ENCODE measurements around the gene G6PC1.

DNA sequence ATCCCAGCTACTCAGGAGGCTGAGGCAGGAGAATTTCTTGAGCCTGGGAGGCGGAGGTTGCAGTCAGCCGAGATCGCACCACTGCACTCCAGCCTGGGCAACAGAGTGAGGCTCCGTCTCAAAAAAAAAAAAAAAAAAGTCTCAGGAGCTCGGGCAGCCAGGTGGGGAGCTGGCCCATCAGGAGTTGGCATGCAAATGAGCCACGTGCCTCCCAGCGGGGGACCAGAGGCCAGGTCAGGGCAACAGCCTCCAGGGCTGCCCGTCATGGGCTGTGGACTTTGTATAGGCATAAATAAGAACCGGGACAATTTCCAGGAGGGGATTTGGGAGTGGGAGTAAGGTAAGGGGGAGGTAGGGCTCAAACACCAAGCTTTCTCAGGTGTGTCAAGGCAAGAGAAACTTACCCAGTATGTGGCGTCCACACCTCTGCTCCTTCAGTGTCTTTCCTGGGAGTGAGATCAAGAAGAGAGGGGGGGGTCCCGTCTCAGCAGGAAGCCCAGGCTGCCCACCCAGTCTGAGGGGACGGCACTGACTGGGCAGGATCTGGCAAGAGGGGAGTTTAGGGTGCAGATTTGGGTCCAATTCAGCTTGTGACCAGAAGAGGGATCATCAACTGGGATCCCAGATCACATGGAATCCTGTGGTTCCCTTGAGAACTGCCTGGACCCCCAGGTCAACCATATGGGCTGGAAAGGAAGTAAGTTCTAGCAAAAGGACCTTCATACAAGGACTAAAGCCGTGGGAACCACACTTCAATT lies 22.3 kb upstream of the G6PC1 start:
- TF ChIP-seq, protein P1, sequence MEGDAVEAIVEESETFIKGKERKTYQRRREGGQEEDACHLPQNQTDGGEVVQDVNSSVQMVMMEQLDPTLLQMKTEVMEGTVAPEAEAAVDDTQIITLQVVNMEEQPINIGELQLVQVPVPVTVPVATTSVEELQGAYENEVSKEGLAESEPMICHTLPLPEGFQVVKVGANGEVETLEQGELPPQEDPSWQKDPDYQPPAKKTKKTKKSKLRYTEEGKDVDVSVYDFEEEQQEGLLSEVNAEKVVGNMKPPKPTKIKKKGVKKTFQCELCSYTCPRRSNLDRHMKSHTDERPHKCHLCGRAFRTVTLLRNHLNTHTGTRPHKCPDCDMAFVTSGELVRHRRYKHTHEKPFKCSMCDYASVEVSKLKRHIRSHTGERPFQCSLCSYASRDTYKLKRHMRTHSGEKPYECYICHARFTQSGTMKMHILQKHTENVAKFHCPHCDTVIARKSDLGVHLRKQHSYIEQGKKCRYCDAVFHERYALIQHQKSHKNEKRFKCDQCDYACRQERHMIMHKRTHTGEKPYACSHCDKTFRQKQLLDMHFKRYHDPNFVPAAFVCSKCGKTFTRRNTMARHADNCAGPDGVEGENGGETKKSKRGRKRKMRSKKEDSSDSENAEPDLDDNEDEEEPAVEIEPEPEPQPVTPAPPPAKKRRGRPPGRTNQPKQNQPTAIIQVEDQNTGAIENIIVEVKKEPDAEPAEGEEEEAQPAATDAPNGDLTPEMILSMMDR (IDR thresholded peaks at IDR 0.05; ENCODE audit: low read length), result no peak
- TF ChIP-seq EZH2 (IDR thresholded peaks at IDR 0.05; ENCODE audit: borderline replicate concordance, low read length), result no peak
